ENCODE results near the gene ABCC8. TPM values are rescaled to one million over a fixed set of nuclear protein-coding genes. Genes with fewer than 3 reads are reported as not detected.

ABCC8 gene
- total RNA-seq, 1 experiment from 2014 or later = 2.4 TPM

GRCh38 chr11:17347676-17348075, 129.0 kb downstream of the ABCC8 start:
- Histone ChIP-seq H2BK120ac (ENCODE audit: low read depth, low read length, poor library complexity, severe bottlenecking) (no peak overlapping the region), H4K5ac (ENCODE audit: insufficient read length, low read depth, low read length) (no peak overlapping the region), H3K56ac (ENCODE audit: insufficient read length, low read depth, low read length) (no peak overlapping the region), H3K27me3 (ENCODE audit: insufficient read depth, low read length) (peaks cover 15% of the 10 kb centered on the region), H3K79me1 (ENCODE audit: insufficient read depth, low read depth, low read length, poor library complexity, severe bottlenecking) (no peaks in the 10 kb centered on the region), H3T11ph (ENCODE audit: low read length) (no peak overlapping the region), H2BK15ac (ENCODE audit: low read depth, low read length) (no peak overlapping the region), H4K20me1 (ENCODE audit: control insufficient read depth, insufficient read depth, insufficient read length) (no peaks in the 10 kb centered on the region), H3K4me1 (ENCODE audit: insufficient read depth, low read length) (no peaks in the 10 kb centered on the region), H2BK20ac (ENCODE audit: low read depth, low read length, poor library complexity, severe bottlenecking) (no peak overlapping the region), H3K18ac (ENCODE audit: insufficient read length, low read depth, low read length) (no peak overlapping the region), H2BK12ac (ENCODE audit: insufficient read length, low read depth, low read length) (no peak overlapping the region), H2AFZ (ENCODE audit: low read length) (no peak overlapping the region), H3K23me2 (ENCODE audit: insufficient read length, low read depth, low read length, poor library complexity, severe bottlenecking) (peaks cover 12% of the 10 kb centered on the region), H3K4ac (ENCODE audit: low read depth, low read length) (no peak overlapping the region), H3K14ac (ENCODE audit: insufficient read depth, low read length) (no peak overlapping the region), H3K9ac (ENCODE audit: extremely low read depth, insufficient read length, low read length) (no peak overlapping the region), H4K91ac (ENCODE audit: insufficient read length, low read depth, low read length) (no peak overlapping the region), H3K9me3 (ENCODE audit: control insufficient read depth, low read depth, low read length) (no peaks in the 10 kb centered on the region), H3K79me2 (ENCODE audit: insufficient read depth, low read length) (no peaks in the 10 kb centered on the region), H2AK5ac (ENCODE audit: insufficient read length, low read length) (no peak overlapping the region), H4K8ac (replicated peaks; ENCODE audit: insufficient read length, low read depth, low read length) (no peak overlapping the region), H3K23ac (ENCODE audit: insufficient read length, low read depth, low read length) (no peak overlapping the region), H3K27ac (ENCODE audit: insufficient read length, low read depth, low read length) (no peak overlapping the region), H2BK5ac (ENCODE audit: insufficient read length, low read length) (no peak overlapping the region), H3K4me2 (ENCODE audit: insufficient read depth, insufficient read length, low read length) (no peak overlapping the region)
- H3K27me3 Mint-ChIP-seq (ENCODE audit: low read depth) = peaks cover 53% of the 10 kb centered on the region
- H3K4me1 Mint-ChIP-seq = peaks cover 13 to 20% of the 10 kb centered on the region in 2 experiments
- H3K36me3 Mint-ChIP-seq (ENCODE audit: insufficient read depth in 1 of 3, low read depth in 3 of 3) = no peaks in the 10 kb centered on the region
- H3K4me3 Mint-ChIP-seq = no peak overlapping the region
- no CpG with 5 or more reads among the region's 1 CpG for WGBS (ENCODE audit: extremely low coverage, insufficient read length, low lambda C conversion rate)
- H3K27ac Mint-ChIP-seq = no peak overlapping the region
- no peak for DNase-seq
- peaks cover 3% of the 10 kb centered on the region in 2 experiments; a peak in 3 of 5 replicates for H3K9me3 Mint-ChIP-seq
- TF ChIP-seq, protein P1, sequence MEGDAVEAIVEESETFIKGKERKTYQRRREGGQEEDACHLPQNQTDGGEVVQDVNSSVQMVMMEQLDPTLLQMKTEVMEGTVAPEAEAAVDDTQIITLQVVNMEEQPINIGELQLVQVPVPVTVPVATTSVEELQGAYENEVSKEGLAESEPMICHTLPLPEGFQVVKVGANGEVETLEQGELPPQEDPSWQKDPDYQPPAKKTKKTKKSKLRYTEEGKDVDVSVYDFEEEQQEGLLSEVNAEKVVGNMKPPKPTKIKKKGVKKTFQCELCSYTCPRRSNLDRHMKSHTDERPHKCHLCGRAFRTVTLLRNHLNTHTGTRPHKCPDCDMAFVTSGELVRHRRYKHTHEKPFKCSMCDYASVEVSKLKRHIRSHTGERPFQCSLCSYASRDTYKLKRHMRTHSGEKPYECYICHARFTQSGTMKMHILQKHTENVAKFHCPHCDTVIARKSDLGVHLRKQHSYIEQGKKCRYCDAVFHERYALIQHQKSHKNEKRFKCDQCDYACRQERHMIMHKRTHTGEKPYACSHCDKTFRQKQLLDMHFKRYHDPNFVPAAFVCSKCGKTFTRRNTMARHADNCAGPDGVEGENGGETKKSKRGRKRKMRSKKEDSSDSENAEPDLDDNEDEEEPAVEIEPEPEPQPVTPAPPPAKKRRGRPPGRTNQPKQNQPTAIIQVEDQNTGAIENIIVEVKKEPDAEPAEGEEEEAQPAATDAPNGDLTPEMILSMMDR (conservative IDR thresholded peaks at IDR 0.05) = no peak

All from H9 (cell line).